ENCODE results near the gene CLSTN2. TPM values are rescaled to one million over a fixed set of nuclear protein-coding genes. Genes with fewer than 3 reads are reported as not detected.
A peak's percentile ranks its signal among the peaks of the same experiment; 100 is the strongest.

The CLSTN2 gene
- total RNA-seq, 1 experiment from 2014 or later, result 0.02 TPM

- Histone ChIP-seq H3K9me3 (ENCODE audit: control insufficient read depth in 1 of 2, insufficient read depth in 1 of 2, low read depth in 1 of 2, low read length in 2 of 2) (no peaks in the 10 kb centered on the region), H3K27me3 (ENCODE audit: insufficient read depth, low read length) (peaks cover 25% of the 10 kb centered on the region), H3K27ac (ENCODE audit: low read depth, low read length) (no peak overlapping the region), H2AFZ (ENCODE audit: low read depth, low read length, poor library complexity, severe bottlenecking) (no peak overlapping the region), H4K20me1 (ENCODE audit: insufficient read depth) (no peaks in the 10 kb centered on the region), H3K4me2 (ENCODE audit: low read length) (no peak overlapping the region), H3K79me2 (ENCODE audit: insufficient read depth, low read length) (no peaks in the 10 kb centered on the region), H3K36me3 (ENCODE audit: control insufficient read depth in 1 of 2, insufficient read depth in 2 of 2, low read length in 2 of 2) (no peaks in the 10 kb centered on the region), H3K9me2 (ENCODE audit: insufficient read depth) (no peaks in the 10 kb centered on the region), H3K4me3 (replicated peaks in 1 of 2; ENCODE audit: low read depth in 1 of 2, low read length in 2 of 2) (no peak overlapping the region), H3K4me1 (ENCODE audit: control insufficient read depth in 1 of 2, insufficient read depth in 2 of 2, low read length in 2 of 2) (no peaks in the 10 kb centered on the region), H3K9ac (ENCODE audit: low read length) (no peak overlapping the region)
- intact Hi-C loops (cut with micrococcal nuclease), result no loop called here
- RAD21 ChIA-PET (ENCODE audit: low non-redundant PET in 1 of 2, low total read pairs in 2 of 2, uncharacterized antibody in 2 of 2, unreplicated experiment in 2 of 2), result no interaction called here
- CTCF ChIA-PET, result no interaction called here
- ATAC-seq (peak; percentile 62), DNase-seq (ENCODE audit: low read depth, low spot score) (no peak)
- BruUV-seq (replicated peaks), result no TSS peak
- 0 out of 2 replicates have a peak, but pooled peaks have one; percentile 7 for TF ChIP-seq RAD21 (IDR thresholded peaks at IDR 0.05; ENCODE audit: low read depth)
- no peak for TF ChIP-seq FOSL1 (IDR thresholded peaks at IDR 0.05; ENCODE audit: low read depth)
- TF ChIP-seq POLR2A (IDR thresholded peaks at IDR 0.05; ENCODE audit: borderline replicate concordance, extremely low read depth, insufficient read depth, insufficient read length), result no peak
- peak in 2 of 3 experiments; percentile 17 to 42; a peak in 1 of 6 replicates for TF ChIP-seq CTCF (IDR thresholded peaks at IDR 0.05 in 2 of 3, conservative IDR thresholded peaks at IDR 0.05 in 1 of 3; ENCODE audit: borderline replicate concordance in 1 of 3, insufficient read depth in 1 of 3, low read depth in 2 of 3, low read length in 2 of 3)
- POLR2A ChIA-PET, result no interaction called here
Measured at GRCh38 chr3:140092848-140093536, 158.0 kb downstream of the CLSTN2 start.

- no peak for ATAC-seq
- Histone ChIP-seq H4K20me1 (ENCODE audit: insufficient read depth) (no peaks in the 10 kb centered on the region), H3K79me2 (ENCODE audit: insufficient read depth, low read length) (no peaks in the 10 kb centered on the region), H3K4me2 (ENCODE audit: low read length) (no peak overlapping the region), H3K4me1 (ENCODE audit: control insufficient read depth in 1 of 2, insufficient read depth in 2 of 2, low read length in 2 of 2) (no peaks in the 10 kb centered on the region), H3K36me3 (ENCODE audit: control insufficient read depth in 1 of 2, insufficient read depth in 2 of 2, low read length in 2 of 2) (no peaks in the 10 kb centered on the region), H3K27me3 (ENCODE audit: insufficient read depth, low read length) (peaks cover 25% of the 10 kb centered on the region), H2AFZ (ENCODE audit: low read depth, low read length, poor library complexity, severe bottlenecking) (no peak overlapping the region), H3K4me3 (replicated peaks in 1 of 2; ENCODE audit: low read depth in 1 of 2, low read length in 2 of 2) (no peak overlapping the region), H3K9me3 (ENCODE audit: control insufficient read depth in 1 of 2, insufficient read depth in 1 of 2, low read depth in 1 of 2, low read length in 2 of 2) (no peaks in the 10 kb centered on the region), H3K9me2 (ENCODE audit: insufficient read depth) (no peaks in the 10 kb centered on the region), H3K9ac (ENCODE audit: low read length) (no peak overlapping the region), H3K27ac (ENCODE audit: low read depth, low read length) (no peak overlapping the region)
- no TSS peak for BruUV-seq (replicated peaks)
- ChIA-PET RAD21 (ENCODE audit: low non-redundant PET in 1 of 2, low total read pairs in 2 of 2, uncharacterized antibody in 2 of 2, unreplicated experiment in 2 of 2) (no interaction called here), CTCF (no interaction called here), POLR2A (no interaction called here)
- DNase-seq (ENCODE audit: low read depth, low spot score), result peak; percentile 4
- TF ChIP-seq SRF (IDR thresholded peaks at IDR 0.05; ENCODE audit: low read depth), result no peak
- intact Hi-C loops (cut with micrococcal nuclease), result no loop called here
Measured at GRCh38 chr3:140093742-140094141, 158.8 kb downstream of the CLSTN2 start.

Measured in HCT116 (cell line).